NT2/D1 (cell line): ENCODE results near the gene RAB39A.

ENCODE experiments used
- DNase-seq: peaks from one replicate; pipeline ENCODE4 v3.0.0-alpha.2; 2011; ENCODE audit warnings: low read depth, low spot score
- H3K27me3 ChIP-seq: 2 replicates; pipeline ENCODE4 v1.6.0; 2011; ENCODE audit warnings: mild to moderate bottlenecking; ENCODE audit not compliant: insufficient read length, insufficient read depth
- H3K36me3 ChIP-seq: 2 replicates; pipeline ENCODE4 v1.6.1; 2011; ENCODE audit warnings: mild to moderate bottlenecking, low read length, mixed read lengths; ENCODE audit not compliant: insufficient read depth, insufficient read length
- H3K4me1 ChIP-seq: 2 replicates; pipeline ENCODE4 v1.5.1; 2011; ENCODE audit not compliant: insufficient read depth, insufficient read length
- H3K4me3 ChIP-seq: 2 replicates; pipeline ENCODE4 v1.5.1; 2011; ENCODE audit warnings: low read depth; ENCODE audit not compliant: insufficient read length
- H3K9ac ChIP-seq: 2 replicates; pipeline ENCODE4 v1.6.0; 2011; ENCODE audit warnings: low read depth; ENCODE audit not compliant: insufficient read length
- H3K9me3 ChIP-seq: 2 replicates; pipeline ENCODE4 v1.5.1; 2011; ENCODE audit warnings: mild to moderate bottlenecking, low read length; ENCODE audit not compliant: insufficient read depth
- SUZ12 ChIP-seq: IDR thresholded peaks from 2 replicates; pipeline ENCODE4 v1.6.1; 2011; ENCODE audit not compliant: insufficient read length, insufficient read depth; ENCODE audit errors: extremely low read depth
- YY1 ChIP-seq: IDR thresholded peaks from 2 replicates; pipeline ENCODE4 v1.6.1; 2011; ENCODE audit not compliant: insufficient read length, insufficient read depth
- ZNF274 ChIP-seq: IDR thresholded peaks from 2 replicates; pipeline ENCODE4 v1.6.1; 2011; ENCODE audit warnings: mild to moderate bottlenecking, low read depth, low read length

Gene RAB39A

GRCh38 chr11:107962181-107962580 is 33.9 kb downstream of the RAB39A start:
- H3K27me3 ChIP-seq, result no peaks in the 10 kb centered on the region
- no peaks in the 10 kb centered on the region for H3K9me3 ChIP-seq
- no peak overlapping the region for H3K4me3 ChIP-seq
- no peak overlapping the region for H3K9ac ChIP-seq
- no peak for DNase-seq
- TF ChIP-seq YY1, result no peak
- TF ChIP-seq ZNF274, result no peak
- TF ChIP-seq SUZ12, result no peak
- H3K4me1 ChIP-seq, result no peaks in the 10 kb centered on the region
- no peaks in the 10 kb centered on the region for H3K36me3 ChIP-seq

GRCh38 chr11:107963091-107963490 is 34.8 kb downstream of the RAB39A start:
- no peak for DNase-seq
- Histone ChIP-seq H3K4me1 (no peaks in the 10 kb centered on the region), H3K9ac (no peak overlapping the region), H3K4me3 (no peak overlapping the region), H3K36me3 (no peaks in the 10 kb centered on the region), H3K9me3 (no peaks in the 10 kb centered on the region), H3K27me3 (no peaks in the 10 kb centered on the region)
- TF ChIP-seq SUZ12 (no peak), ZNF274 (no peak), YY1 (no peak)

- Histone ChIP-seq H3K9me3 (no peaks in the 10 kb centered on the region), H3K36me3 (no peaks in the 10 kb centered on the region), H3K27me3 (no peaks in the 10 kb centered on the region), H3K4me3 (no peak overlapping the region), H3K4me1 (no peaks in the 10 kb centered on the region), H3K9ac (no peak overlapping the region)
- DNase-seq, result no peak
- TF ChIP-seq ZNF274 (no peak), SUZ12 (no peak), YY1 (no peak)
Observed at GRCh38 chr11:107969219-107969618, 41.0 kb downstream of the RAB39A start.

GRCh38 chr11:107970049-107970448 is 41.8 kb downstream of the RAB39A start:
- no peak for DNase-seq
- TF ChIP-seq SUZ12, result no peak
- no peak for TF ChIP-seq YY1
- TF ChIP-seq ZNF274, result no peak
- Histone ChIP-seq H3K4me3 (no peak overlapping the region), H3K4me1 (no peaks in the 10 kb centered on the region), H3K36me3 (no peaks in the 10 kb centered on the region), H3K27me3 (no peaks in the 10 kb centered on the region), H3K9me3 (no peaks in the 10 kb centered on the region), H3K9ac (no peak overlapping the region)

- no peaks in the 10 kb centered on the region for H3K36me3 ChIP-seq
- TF ChIP-seq ZNF274 (no peak), SUZ12 (no peak), YY1 (no peak)
- H3K9ac ChIP-seq, result no peak overlapping the region
Observed at GRCh38 chr11:107973641-107974040, 45.4 kb downstream of the RAB39A start.

GRCh38 chr11:107988397-107989158 is 60.3 kb downstream of the RAB39A start:
- H3K9me3 ChIP-seq, result no peaks in the 10 kb centered on the region
- H3K27me3 ChIP-seq, result no peaks in the 10 kb centered on the region
- H3K36me3 ChIP-seq, result no peaks in the 10 kb centered on the region
- H3K4me1 ChIP-seq, result no peaks in the 10 kb centered on the region
- DNase-seq, result no peak
- H3K9ac ChIP-seq, result no peak overlapping the region
- H3K4me3 ChIP-seq, result no peak overlapping the region
- TF ChIP-seq SUZ12 (no peak), YY1 (no peak), ZNF274 (no peak)

More at GRCh38 chr11:107973641-107974040, 45.4 kb downstream of the RAB39A start:
- Histone ChIP-seq H3K4me3 (no peak overlapping the region), H3K27me3 (no peaks in the 10 kb centered on the region), H3K4me1 (no peaks in the 10 kb centered on the region), H3K9me3 (no peaks in the 10 kb centered on the region)
- DNase-seq, result no peak

GRCh38 chr11:107991868-107992414 is 63.7 kb downstream of the RAB39A start:
- Histone ChIP-seq H3K27me3 (no peaks in the 10 kb centered on the region), H3K4me3 (no peak overlapping the region), H3K36me3 (no peaks in the 10 kb centered on the region), H3K9me3 (no peaks in the 10 kb centered on the region), H3K9ac (no peak overlapping the region), H3K4me1 (no peaks in the 10 kb centered on the region)
- DNase-seq, result peak; percentile 74
- no peak for TF ChIP-seq ZNF274
- TF ChIP-seq SUZ12, result no peak
- no peak for TF ChIP-seq YY1
